Cardiac muscle cell (in vitro differentiated cells and primary cell): ENCODE data around the gene NFX1. TPM values are rescaled to one million over a fixed set of nuclear protein-coding genes. Genes with fewer than 3 reads are reported as not detected.

Experiments
- DNase-seq, 2 donors: peaks; one replicate each; pipeline versions ENCODE4 v3.0.0 to v3.0.0-alpha.2; 2010 to 2017; ENCODE audit warnings: low read depth in 1 of 2, low spot score in 1 of 2
- H3K27ac ChIP-seq: fragments of 200-600 bp; sonication (generic); 2 replicates; pipeline ENCODE4 v1.5.1; 2016
- H3K27me3 ChIP-seq: fragments of 200-600 bp; sonication (generic); 2 replicates; pipeline ENCODE4 v1.6.0; 2016; ENCODE audit warnings: control low read depth
- H3K36me3 ChIP-seq: fragments of 200-600 bp; sonication (generic); 2 replicates; pipeline ENCODE4 v1.5.1; 2016; ENCODE audit warnings: control low read depth
- H3K4me1 ChIP-seq: fragments of 200-600 bp; sonication (generic); 2 replicates; pipeline ENCODE4 v1.8.1; 2017; ENCODE audit warnings: low read depth, mild to moderate bottlenecking, mixed run types
- H3K4me3 ChIP-seq: fragments of 200-600 bp; sonication (generic); 2 replicates; pipeline ENCODE4 v1.5.1; 2016; ENCODE audit warnings: mild to moderate bottlenecking
- H3K9me3 ChIP-seq: fragments of 200-600 bp; sonication (generic); 2 replicates; pipeline ENCODE4 v1.5.1; 2017; ENCODE audit warnings: low read depth, mild to moderate bottlenecking, control low read depth
- CTCF ChIP-seq: IDR thresholded peaks from 2 replicates; pipeline ENCODE4 v1.5.1; 2012; ENCODE audit warnings: low read depth, mild to moderate bottlenecking, low read length
- polyA plus RNA-seq: library from polyadenylated mRNA; unstranded; fragments of >200 nt; fragmentation: Nextera tagmentation; extraction: Ambion mirVana; gene quantifications from 2 replicates; pipeline ENCODE4 v1.2.1, GENCODE V29; 2016
- total RNA-seq: library from RNA; depleted of rRNA; stranded (reverse); fragments of >200 nt; gene quantifications from 2 replicates; pipeline ENCODE4 v1.2.3, GENCODE V29; 2016

The NFX1 gene
- total and polyA plus RNA-seq, 2 experiments from 2014 or later: 19.3 to 29.9 TPM

- H3K9me3 ChIP-seq: no peaks in the 10 kb centered on the region
- TF ChIP-seq CTCF: no peak
- H3K4me1 ChIP-seq: no peaks in the 10 kb centered on the region
- no peak overlapping the region for H3K4me3 ChIP-seq
- DNase-seq: no peak
- H3K27ac ChIP-seq: no peak overlapping the region
- H3K27me3 ChIP-seq: no peaks in the 10 kb centered on the region
- H3K36me3 ChIP-seq: peaks cover 54% of the 10 kb centered on the region
Measured at GRCh38 chr9:33254211-33254610, 36.1 kb upstream of the NFX1 start.

DNA sequence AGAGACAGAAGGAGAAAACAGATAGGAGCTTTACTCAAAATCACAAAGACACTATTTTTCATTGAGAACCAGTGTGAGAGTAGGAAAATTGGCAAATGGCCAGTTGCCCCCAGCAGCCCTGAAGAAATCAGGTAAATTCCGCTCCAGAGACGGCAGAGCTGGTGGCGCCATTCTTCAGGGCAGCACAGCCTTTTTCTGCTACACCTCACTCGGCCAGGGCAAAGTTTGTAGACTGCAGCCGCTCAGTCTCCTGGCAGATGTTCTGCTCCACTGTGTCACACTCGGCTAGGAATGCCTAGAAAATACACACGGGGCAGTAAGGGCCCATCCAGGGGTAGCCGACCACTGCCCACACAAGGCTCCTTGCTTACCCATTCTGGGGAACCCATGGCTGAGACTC, 35.3 kb upstream of the NFX1 start:
- no peak for TF ChIP-seq CTCF
- DNase-seq: no peak
- H3K9me3 ChIP-seq: no peaks in the 10 kb centered on the region
- H3K4me1 ChIP-seq: no peaks in the 10 kb centered on the region
- H3K27me3 ChIP-seq: no peaks in the 10 kb centered on the region
- H3K4me3 ChIP-seq: no peak overlapping the region
- H3K27ac ChIP-seq: no peak overlapping the region
- H3K36me3 ChIP-seq: peaks cover 62% of the 10 kb centered on the region

GRCh38 chr9:33255471-33255870, 34.8 kb upstream of the NFX1 start:
- Histone ChIP-seq H3K9me3 (no peaks in the 10 kb centered on the region), H3K4me1 (no peaks in the 10 kb centered on the region), H3K27me3 (no peaks in the 10 kb centered on the region), H3K27ac (no peak overlapping the region), H3K4me3 (no peak overlapping the region), H3K36me3 (peaks cover 67% of the 10 kb centered on the region)
- no peak for TF ChIP-seq CTCF
- DNase-seq: no peak

GRCh38 chr9:33256236-33256635, 34.1 kb upstream of the NFX1 start:
- no peaks in the 10 kb centered on the region for H3K27me3 ChIP-seq
- no peak for DNase-seq
- H3K4me1 ChIP-seq: no peaks in the 10 kb centered on the region
- no peaks in the 10 kb centered on the region for H3K9me3 ChIP-seq
- no peak for TF ChIP-seq CTCF
- no peak overlapping the region for H3K27ac ChIP-seq
- no peak overlapping the region for H3K4me3 ChIP-seq
- peaks cover 75% of the 10 kb centered on the region for H3K36me3 ChIP-seq

DNA sequence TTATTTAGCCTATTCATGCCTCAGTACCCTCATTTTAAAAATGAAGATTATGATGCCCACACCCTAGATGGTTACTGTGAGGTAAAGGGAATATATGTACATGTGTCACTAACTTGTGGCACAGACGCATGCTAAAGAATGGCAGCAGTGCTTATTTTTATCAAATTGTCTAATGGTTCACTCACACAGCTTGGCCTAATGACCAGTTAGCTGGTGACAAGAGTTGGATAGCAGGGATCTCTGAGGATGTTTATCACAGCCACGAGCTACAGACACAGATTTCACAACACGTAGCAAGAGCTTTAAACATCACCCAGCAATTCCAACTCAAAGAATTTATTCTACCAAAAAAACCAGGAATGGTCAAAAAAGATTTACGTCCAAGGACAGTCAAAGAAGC, 33.0 kb upstream of the NFX1 start:
- H3K9me3 ChIP-seq: no peaks in the 10 kb centered on the region
- no peaks in the 10 kb centered on the region for H3K4me1 ChIP-seq
- no peaks in the 10 kb centered on the region for H3K27me3 ChIP-seq
- no peak overlapping the region for H3K4me3 ChIP-seq
- no peak for DNase-seq
- no peak for TF ChIP-seq CTCF
- peaks cover 85% of the 10 kb centered on the region for H3K36me3 ChIP-seq
- H3K27ac ChIP-seq: no peak overlapping the region

DNA sequence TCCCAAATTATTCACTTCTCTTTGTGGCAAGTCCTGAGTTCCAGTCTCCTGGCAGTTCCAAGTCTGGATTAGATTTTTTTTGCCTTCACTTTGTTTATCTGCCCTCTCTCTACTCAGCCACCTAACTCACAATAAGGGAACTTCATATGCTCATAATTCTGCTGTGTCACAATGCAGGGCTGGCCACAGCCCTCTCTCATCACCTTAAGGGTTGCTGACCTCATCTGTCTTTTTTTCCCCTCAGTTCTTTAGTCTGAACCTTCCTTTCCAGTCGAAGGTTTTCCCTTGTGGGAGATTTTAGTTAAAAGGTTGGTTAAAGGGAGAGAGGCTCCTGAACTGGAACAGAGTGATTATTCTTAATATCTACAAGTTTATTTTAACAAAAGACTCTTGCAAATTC, 29.9 kb upstream of the NFX1 start:
- H3K4me3 ChIP-seq: no peak overlapping the region
- H3K4me1 ChIP-seq: no peaks in the 10 kb centered on the region
- H3K9me3 ChIP-seq: no peaks in the 10 kb centered on the region
- H3K36me3 ChIP-seq: peaks cover 65% of the 10 kb centered on the region
- no peak overlapping the region for H3K27ac ChIP-seq
- no peak for TF ChIP-seq CTCF
- no peak for DNase-seq
- H3K27me3 ChIP-seq: no peaks in the 10 kb centered on the region
